Stimulated activated CD8-positive, alpha-beta memory T cell treated with anti-CD3 and anti-CD28 coated beads, Interleukin-2, amount 100 ng/mL, for 1 hour (primary cell): ENCODE data around the gene IDUA.

ENCODE experiments used
- DNase-seq, 2 donors: peaks; one replicate each; pipeline ENCODE4 v3.0.0-alpha.2; 2020; ENCODE audit warnings: low read depth in 2 of 2

IDUA gene

DNA sequence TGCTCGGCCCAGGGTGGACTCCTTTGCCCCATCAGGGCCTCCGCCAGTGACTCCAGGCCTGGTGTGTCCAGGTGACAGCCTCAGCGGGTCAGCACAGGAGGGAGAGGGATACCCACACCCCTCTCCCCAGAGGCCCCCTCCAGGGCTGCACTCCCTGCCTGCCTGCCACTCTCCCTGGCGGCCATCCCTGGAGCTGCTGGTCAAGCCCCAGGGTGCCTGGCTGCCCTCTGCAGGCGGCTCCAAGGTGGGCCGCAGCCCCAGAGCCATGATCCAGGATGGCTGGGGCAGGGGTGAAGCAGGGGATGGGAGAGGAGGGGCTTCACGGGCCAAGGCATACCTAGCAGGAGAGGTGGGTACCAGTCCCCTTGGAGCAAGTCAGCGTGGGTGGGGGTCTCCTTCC lies 28.3 kb downstream of the IDUA start:
- no peak for DNase-seq

DNA sequence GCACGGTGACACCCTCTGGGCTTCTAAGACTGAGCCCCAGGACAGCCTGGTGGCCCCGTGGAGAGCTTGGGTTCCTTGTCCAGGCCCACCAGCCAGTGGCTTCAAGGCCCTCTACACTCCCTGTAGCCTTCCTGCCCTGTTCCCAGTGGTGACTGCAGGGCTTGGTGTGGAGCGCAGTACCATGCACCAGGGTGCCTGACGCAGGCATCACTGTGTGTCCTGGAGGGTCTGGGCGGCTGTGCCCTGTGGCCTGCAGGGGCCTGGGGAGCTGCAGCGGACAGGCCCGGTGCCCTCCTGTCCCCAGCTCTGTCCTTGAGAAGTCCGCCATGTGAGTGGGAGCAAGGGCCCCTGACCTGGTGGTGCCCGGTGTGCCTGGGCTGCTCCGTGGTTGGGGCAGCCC lies 28.9 kb downstream of the IDUA start:
- no peak for DNase-seq

DNA sequence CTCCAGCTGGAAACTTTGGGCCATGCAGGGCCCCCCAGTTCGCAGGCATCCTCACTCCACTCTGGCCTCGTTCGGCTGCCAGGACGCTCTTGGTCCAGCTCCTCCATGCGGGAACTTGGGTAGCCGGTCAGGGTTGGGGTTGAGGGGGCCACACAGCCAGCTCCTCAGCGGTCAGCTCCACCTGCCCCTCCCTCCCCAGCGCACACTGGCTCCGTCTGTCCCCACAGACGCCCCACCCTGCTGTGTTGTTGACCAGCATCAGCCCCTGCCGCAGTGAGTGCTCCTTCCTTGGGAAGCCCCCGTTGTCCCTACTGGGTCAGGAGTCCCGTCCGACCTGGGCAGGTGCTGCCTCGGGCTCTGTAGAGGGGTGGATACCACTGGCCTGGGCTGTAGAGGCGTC lies 30.4 kb downstream of the IDUA start:
- no peak for DNase-seq

DNA sequence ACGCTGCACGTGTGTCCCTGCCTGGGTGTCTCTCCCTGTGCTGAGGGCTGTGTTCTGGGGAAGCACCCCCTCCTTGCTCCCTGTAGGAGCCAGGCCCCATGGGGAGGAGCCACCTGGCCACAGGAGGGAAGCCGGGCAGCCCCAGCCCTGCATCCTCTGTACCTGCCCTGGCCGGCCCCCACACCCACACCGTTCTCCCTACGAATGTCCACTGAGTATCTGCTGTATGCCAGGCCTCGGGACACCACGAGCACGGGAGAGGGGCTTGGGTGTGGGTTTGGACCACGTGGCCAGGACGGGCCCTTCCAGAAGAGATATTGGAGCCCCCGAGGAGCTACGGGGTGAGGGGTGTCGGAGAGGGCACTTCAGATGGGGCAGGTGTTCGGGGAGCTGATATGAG lies 30.9 kb downstream of the IDUA start:
- DNase-seq: no peak

DNA sequence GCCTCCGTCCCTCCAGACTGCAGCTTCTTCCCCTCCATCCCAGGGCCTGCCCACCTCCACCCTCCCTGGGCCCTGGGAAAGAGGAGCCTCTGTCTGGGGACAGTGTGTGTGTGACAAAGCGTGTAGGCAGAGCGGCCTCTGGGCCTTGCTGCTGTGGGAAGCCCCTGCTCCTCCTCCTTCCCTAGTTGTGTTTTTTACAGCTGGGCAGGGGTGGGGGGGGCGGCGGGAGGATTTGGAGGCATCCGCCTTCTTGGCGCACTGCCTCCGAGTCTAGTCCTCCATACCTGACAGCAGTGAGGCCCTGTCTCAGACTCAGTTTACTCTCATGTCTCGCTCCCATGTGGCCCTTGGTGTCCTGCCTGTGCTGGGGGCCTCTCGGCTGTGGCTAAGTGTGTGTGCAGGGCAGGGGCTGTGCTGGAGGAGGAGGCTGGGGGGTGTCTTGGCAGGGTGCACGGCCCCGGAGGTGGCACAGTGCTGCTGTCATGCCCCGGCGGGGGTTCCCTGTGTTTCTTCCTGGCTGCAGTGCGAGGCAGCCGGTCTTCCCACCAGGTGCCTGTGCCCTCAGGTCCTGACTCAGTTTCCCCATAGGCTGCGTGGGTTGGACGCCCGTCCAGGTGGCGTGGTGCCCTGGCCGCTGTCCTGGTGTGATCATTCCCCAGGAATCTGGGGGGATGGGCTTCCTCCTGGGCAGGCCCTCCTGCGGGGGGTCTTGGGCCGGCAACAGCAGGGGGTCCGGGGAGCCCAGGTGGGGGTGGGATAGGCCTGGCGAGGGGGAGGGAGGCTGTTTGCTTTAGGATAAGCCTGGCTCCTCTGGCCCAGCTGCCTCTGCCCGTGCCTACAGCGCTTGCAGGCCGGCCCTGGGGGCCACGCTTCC lies 31.5 kb downstream of the IDUA start:
- no peak for DNase-seq

DNA sequence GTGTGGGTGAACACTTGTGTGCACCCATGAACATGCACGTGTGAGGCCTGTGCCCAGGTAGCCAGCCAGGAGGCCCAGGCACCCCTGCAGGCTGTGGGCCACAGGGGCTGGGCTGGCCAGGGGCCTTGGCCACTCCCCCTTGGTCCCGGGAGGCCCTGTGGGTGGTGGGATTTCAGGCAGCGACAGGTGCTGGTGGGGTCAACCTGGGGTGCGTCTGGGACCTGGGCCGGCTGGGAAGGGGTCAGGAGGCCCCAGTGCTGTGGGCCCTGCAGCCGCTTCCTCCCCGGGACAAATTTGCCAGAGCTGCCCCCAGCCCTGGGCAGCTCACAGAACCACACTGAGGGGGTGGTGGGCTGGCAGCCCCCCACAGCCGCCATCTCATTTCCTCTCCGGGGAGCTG lies 32.5 kb downstream of the IDUA start:
- no peak for DNase-seq

DNA sequence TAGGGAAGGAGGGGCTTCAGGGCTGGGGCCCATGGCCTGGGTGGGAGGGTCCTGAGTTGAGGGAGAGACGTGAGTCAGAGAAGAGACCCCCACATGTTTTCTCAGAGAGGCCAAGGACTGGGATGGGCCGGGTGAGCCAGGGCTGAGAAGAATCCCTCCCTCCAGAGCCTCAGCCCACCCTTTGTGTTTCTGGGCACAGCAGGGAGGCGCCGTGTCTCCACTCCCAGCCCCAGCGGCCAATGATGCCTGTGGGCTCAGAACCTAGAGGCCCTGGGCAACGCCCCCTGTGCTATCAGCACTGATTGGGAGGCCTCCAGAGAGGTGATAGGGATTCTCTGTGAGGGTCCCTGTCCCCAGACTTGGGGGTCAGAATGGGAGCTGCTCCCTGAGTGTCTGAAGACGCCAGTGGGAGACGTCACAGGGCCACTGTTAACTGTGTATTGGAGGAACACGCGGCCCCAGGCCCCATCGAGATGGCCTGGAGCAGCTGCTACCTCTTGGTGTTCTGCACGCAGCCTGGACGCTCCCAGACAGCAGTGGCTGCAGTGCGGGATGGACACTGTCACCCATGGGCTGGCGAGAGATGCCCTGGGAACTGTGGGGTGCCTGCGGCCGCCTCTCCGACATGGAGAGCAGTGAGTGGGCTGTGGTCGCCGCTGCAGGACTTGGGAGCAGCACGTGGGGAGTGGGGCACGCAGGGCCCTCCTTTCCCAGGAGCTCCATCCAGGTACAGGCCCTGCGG lies 33.1 kb downstream of the IDUA start:
- DNase-seq: no peak

DNA sequence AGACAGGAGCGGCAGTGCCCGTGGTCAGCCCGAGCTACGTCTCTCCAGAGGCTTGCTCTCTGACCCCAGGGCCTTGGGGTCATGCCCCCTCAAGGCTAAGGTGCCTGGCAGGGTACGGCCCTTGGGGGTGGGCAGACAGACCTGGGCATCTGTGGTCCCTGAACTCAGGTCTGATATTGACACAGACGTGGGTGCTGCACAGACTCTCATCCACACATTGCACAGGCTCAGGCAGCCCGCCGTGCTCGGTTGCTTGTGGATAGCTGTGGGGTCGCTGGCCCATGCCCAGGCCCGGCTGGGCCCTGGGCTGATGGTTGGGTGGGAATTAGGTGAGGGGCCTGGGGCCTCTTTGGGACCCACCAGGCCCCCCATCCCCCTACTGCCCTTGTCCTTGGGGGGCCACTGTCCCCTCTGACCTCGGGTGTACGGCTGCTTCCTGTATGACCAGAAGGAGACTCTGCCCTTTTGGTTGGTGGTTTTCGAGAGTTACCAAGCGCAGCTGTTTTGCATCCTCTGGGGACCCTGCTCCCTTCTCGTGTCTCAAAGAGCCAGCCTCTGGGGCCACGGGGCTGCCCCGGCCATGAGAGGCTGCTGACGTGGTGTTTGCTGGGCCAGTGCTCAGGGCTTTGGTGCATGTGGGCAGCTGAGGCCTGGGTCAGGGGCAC lies 34.7 kb downstream of the IDUA start:
- no peak for DNase-seq

DNA sequence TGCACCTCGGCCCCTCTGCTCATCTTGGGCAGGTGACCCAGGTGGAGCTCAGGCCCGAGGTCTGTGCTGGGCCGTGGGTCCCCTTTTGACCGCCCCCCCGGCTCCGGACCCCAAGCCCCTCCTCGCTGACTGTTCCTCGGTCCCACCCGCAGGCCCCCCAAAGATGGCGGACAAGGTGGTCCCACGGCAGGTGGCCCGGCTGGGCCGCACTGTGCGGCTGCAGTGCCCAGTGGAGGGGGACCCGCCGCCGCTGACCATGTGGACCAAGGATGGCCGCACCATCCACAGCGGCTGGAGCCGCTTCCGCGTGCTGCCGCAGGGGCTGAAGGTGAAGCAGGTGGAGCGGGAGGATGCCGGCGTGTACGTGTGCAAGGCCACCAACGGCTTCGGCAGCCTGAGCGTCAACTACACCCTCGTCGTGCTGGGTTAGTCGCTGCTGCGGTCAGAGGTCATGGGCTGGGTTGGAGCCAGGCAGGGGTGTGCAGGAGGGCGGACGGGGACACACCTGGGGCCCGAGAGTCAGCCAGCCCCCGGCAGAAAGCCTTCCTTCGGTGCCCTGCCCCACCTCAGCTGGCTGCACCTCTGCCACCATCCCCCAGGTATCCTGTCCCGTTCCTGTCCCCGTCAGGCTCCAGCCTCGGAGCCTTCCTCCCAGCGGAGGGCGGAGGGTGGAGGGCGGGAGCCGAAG lies 35.4 kb downstream of the IDUA start:
- DNase-seq: no peak

DNA sequence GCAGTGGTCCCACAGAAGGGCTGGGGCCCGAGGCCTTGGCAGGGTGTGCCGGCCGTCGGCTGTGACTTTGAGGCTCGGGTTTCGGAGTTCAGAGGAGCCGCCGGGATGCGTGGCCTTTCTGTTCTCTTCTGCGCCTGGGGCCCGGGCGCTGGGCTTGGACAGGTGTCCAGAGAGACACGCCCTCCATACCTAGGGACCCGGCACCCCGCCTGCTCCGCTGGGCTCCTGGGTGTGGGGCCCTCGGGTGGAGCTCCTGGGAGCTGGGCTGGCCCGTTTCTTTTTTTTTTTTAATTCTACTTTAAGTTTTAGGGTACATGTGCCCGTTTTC lies 35.9 kb downstream of the IDUA start:
- DNase-seq: no peak

DNA sequence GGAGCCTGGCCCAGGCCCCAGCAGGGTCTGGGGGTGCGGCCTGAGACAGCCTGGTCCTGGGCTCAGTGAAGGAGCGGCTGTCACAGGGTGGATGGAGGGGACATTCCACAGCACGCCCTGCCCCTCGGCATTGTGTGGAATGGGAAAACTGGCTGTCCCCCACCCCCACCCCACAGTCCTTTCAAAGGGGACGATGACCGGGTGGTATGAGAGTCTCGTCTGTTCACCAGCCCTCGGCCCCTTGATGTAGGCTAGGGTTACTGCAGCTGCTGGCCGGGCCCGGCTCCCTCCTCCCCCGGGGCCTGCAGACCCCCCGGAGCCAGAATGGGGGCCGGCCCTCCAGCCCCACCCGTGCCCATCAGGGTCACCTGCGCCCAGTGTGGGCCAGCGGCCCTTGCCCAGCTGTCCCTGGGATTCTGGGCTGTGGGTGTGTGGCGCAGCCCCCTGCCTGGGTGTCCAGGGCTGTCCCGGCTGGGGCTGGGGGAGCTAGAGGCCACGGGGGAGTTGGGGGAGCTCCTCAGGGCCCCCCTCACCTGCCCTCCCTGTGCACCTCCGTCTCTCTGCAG lies 36.3 kb downstream of the IDUA start:
- DNase-seq: no peak

DNA sequence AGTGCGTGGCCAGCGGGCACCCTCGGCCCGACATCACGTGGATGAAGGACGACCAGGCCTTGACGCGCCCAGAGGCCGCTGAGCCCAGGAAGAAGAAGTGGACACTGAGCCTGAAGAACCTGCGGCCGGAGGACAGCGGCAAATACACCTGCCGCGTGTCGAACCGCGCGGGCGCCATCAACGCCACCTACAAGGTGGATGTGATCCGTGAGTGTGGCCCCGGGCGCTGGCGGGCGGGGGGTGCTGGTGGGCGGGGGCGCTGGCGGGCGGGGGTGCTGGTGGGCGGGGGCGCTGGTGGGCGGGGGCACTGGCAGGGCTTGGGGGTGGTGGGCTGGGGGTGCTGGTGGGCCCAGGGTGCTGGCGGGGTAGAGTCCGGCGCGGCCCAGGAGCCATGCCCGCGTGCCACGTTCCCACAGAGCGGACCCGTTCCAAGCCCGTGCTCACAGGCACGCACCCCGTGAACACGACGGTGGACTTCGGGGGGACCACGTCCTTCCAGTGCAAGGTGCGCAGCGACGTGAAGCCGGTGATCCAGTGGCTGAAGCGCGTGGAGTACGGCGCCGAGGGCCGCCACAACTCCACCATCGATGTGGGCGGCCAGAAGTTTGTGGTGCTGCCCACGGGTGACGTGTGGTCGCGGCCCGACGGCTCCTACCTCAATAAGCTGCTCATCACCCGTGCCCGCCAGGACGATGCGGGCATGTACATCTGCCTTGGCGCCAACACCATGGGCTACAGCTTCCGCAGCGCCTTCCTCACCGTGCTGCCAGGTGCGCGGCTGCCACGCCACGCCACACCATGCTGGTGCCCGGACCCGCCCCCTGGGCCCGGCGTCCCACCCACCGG lies 37.3 kb downstream of the IDUA start:
- no peak for DNase-seq

DNA sequence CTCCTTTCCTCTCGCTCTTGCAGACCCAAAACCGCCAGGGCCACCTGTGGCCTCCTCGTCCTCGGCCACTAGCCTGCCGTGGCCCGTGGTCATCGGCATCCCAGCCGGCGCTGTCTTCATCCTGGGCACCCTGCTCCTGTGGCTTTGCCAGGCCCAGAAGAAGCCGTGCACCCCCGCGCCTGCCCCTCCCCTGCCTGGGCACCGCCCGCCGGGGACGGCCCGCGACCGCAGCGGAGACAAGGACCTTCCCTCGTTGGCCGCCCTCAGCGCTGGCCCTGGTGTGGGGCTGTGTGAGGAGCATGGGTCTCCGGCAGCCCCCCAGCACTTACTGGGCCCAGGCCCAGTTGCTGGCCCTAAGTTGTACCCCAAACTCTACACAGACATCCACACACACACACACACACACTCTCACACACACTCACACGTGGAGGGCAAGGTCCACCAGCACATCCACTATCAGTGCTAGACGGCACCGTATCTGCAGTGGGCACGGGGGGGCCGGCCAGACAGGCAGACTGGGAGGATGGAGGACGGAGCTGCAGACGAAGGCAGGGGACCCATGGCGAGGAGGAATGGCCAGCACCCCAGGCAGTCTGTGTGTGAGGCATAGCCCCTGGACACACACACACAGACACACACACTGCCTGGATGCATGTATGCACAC lies 38.2 kb downstream of the IDUA start:
- DNase-seq: no peak

DNA sequence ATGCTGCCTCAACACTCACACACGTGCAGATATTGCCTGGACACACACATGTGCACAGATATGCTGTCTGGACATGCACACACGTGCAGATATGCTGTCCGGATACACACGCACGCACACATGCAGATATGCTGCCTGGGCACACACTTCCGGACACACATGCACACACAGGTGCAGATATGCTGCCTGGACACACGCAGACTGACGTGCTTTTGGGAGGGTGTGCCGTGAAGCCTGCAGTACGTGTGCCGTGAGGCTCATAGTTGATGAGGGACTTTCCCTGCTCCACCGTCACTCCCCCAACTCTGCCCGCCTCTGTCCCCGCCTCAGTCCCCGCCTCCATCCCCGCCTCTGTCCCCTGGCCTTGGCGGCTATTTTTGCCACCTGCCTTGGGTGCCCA lies 39.3 kb downstream of the IDUA start:
- no peak for DNase-seq

DNA sequence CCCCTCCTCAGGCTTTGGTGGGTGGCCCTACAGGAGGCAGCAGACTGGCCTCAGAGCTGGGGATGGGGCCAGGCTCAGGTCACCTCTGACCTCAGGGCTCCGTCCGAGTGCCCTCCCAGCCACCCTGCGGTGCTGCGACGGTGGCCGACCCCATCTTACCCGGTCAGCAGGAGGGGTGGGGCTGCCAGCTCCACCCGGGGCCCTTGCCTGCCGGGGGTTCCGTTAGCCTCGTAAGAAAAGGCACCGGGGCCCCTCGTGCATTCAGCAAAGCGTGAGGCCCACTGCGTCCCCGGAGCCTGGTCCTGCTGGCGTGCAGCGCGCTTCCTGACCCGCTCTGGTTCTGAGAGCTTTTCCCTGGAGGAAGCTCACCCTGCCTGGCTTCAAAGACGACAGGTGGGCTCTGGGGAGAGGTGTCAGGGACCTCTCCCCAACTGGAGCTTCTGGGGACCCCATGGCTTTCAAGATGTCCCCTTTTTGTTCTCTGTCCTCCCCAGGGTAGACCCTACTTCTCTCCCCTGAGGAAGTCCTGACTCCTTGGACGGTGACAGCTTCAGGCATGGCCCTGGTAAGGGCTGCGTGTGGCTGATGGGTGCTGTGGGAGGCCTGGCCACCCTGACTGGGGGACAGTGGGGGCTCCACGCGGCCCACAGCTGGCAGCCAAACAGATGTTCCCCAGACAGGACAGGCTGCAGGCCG lies 40.5 kb downstream of the IDUA start:
- no peak for DNase-seq

DNA sequence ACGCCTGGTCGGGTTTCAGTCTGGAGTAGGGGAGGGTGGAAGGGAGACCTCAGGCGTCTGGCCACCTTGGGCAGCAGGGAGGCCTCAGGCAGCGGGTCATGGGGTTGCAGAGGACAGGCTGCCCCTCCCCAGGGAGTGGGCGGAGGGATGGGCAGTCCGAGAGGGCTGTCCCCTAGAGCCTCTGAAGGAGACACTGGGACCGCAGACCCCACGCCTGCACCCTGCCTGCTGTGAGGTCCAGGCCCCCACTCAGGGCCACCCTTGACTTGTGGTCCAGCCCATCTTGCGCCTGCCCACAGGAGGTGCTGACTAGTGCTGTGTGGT lies 41.0 kb downstream of the IDUA start:
- DNase-seq: no peak

DNA sequence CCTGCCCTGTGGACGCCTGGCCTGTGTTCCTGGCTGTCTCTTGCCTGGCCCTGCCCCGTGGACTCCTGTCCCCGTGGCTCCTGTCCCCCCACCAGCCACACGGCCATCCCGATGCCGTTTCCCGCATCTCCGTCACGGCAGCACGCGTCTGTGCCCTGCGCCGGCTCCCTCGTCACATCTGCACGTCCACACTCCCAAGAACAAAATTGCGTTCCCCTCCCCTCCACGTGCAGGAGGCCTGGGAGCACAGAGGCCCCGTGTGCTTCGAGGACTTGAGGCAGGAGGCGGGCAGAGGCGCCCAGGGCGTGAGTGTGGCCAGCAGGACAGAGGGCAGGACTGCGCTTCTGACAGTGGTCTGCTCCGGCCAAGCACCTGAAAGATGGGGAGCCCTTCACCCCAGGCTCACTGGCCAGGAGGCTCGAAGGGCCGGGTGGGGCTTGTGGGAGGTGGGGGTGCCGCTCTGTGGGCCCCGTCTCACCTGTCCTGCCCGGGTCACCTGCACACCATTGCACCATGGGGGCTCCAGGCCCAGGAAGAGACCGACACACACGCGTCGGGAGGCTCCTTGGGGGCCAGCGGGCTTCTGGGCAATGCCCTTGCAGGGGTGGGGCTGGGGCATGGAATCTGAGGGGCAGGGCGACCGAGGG lies 41.9 kb downstream of the IDUA start:
- DNase-seq: no peak

DNA sequence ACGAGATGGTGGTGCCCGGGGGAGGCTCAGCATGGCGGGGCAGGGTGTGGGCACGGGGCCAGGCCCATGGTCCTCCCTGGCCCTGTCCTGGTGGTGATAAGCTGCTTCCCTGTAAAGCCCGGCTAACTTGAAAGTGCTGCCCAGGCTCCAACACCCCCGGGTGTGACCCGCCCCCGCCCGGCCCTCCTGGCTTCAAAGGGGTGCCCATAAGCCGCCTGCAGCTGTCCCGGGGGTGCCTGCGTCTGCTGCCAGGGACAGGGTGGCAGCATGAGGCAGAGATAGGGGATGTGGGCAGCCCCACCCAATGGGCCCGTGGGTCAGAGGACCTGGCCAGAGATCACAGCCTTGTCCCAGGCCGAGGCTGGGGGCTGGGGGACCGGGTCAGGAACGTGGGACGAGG lies 42.7 kb downstream of the IDUA start:
- DNase-seq: no peak

DNA sequence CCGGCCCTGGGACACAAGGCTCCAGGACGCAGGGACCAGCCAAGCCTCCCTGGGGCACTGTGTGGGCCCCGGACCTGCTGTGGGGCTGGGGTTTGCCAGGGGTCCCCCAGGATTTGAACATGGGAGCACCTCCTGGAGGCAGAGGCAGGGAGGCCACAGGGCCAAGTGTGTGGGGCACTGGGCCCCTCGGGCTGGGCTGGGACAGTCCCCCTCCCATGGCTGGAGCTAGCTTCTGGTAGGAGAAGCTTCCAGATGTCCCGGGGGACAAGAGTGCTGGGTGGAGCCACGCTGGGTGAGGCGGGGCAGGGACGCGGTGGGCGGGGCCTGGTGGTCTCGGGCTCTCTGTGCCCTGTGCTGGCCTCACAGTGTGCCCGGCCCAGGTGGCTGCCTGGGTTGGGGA lies 43.2 kb downstream of the IDUA start:
- DNase-seq: no peak

DNA sequence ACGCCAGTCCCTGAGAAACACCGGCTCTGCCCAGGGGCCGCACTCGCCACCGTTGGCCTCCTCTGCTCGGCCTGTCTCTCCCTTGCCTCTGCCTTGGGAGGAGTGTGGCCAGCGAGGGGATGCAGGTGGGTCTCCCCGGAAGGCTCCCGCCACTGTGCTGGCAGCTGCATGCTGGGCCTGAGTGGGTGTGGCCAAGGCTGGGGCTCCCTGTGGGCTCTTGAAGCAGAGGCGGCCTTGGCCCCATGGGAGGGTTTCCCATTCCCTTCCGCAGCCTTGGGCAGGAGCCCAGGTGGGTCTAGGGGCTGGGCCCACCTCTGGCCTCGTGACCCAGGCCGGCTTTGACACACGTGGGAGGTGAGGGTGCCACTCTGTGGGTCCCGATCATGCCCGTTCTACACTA lies 43.7 kb downstream of the IDUA start:
- DNase-seq: no peak
